ENCODE data around the gene TIAM2.
"Not testable (repeated sequence)": the region's sequence is repeated elsewhere in the genome, so short reads cannot be mapped to it uniquely, and the experiment has no call there.

The TIAM2 gene

GRCh38 chr6:154991207-154991606, 3.9 kb upstream of the TIAM2 start:
- no peak for DNase-seq

DNA sequence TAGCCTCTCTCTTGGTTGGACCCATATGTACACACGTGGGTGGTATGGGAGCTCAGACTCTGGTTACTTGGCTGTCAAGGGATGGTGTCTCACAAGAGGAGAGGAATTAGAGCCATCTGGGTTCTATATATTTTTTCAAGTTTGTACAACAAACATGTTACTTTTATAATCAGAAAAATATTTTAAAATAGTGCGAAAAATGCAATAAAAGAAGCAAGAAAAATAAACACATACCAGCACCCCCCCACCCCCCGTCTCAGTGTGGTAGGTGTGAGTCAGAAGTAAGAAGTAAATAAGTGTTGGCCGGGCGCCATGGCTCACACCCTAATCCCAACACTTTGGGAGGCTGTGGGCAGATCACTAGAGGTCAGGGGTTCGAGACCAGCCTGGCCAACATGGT, 2.1 kb upstream of the TIAM2 start:
- DNase-seq: no peak

DNA sequence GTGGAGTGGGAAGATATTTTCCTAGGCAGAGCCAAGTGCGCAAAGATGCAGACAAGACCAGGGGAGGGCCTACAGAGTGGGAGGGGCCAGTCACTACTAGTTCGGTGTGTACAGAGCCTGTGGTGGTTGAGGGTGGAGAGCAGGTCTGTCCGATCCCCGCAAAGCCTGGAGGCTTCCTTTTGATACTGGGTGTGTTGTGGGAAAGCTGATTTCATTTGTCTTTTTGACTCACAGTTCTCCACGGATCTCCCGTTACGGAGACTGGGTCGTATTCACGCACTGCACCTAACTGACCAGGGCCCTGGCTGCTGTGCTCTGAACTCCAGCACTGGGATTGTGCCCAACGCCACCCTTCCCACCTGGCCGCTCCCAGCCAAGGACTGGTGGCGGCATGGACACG, 1.4 kb upstream of the TIAM2 start:
- DNase-seq: no peak

GRCh38 chr6:154994836-154995253, 270 bp upstream of the TIAM2 start:
- DNase-seq: no peak

DNA sequence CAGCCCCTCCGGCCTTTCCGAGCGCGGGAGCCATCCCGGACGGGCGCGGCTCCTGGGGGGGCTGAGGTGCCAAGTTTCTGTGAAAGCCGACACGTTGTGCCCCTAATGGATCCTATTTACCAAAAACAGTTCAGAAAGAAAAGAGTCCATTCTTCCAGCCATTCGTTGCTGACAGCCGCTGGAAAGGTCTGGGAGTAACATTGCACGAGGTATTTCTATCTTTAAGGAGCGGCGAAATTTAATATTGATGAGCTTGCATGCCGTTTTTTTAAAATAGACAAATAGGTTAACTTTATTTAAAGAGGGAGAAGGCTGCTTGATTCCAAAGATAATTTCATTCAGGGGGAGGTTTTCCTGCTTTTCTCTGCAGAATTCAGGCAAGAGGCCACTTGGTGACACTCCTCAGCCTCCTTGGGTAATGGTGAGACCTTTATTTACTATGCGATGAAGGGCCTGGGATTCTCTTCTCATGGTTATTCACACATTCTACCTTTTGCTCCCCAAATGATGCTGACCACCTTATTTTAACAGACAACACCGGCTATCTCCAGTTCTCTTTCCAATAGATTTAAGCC, 988 bp downstream of the TIAM2 start:
- DNase-seq: no peak

GRCh38 chr6:154996841-154997311, 1.8 kb downstream of the TIAM2 start:
- no peak for DNase-seq

DNA sequence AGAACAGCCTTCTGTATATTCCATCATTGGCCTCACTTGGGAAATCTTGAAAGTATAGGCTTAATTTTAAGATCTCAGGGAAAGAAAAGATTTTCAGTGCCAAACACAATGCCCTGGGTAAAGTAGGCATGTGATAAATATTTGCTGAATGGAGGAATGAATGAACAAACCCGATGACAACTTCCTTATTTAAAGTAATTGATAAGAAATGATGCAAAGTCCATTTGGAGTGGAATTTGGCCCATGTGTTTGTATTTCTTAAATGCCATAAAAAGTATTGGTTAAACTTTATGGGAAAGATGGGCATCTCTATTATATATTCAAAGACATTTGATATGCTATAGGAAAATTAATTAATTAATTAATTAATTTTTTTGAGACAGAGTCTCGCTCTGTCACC, 3.7 kb downstream of the TIAM2 start:
- no peak for DNase-seq

GRCh38 chr6:155001482-155001881, 6.4 kb downstream of the TIAM2 start:
- DNase-seq: no peak

GRCh38 chr6:155001934-155002333, 6.8 kb downstream of the TIAM2 start:
- no peak for DNase-seq

GRCh38 chr6:155003476-155003875, 8.4 kb downstream of the TIAM2 start:
- DNase-seq: no peak

DNA sequence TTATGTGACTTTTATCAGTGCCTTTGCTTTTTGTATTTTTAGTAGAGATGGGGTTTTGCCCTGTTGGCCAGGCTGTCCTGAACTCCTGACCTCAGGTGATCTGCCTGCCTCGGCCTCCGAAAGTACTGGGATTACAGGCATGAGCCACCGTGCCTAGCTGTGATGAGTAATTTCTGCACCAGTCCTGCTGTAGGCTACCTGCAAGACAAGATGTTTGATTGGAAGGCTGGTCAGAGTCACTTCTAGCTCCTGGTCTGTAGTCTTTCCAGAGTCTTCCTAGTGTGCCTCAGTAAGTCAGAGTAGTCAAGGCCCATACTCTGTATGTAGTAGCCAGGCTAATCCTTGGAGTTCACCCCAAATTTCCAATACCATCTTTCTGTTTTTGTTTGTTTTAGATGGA, 8.9 kb downstream of the TIAM2 start:
- DNase-seq: no peak

- DNase-seq: no peak
Measured at GRCh38 chr6:155004576-155005372, 9.7 kb downstream of the TIAM2 start.

DNA sequence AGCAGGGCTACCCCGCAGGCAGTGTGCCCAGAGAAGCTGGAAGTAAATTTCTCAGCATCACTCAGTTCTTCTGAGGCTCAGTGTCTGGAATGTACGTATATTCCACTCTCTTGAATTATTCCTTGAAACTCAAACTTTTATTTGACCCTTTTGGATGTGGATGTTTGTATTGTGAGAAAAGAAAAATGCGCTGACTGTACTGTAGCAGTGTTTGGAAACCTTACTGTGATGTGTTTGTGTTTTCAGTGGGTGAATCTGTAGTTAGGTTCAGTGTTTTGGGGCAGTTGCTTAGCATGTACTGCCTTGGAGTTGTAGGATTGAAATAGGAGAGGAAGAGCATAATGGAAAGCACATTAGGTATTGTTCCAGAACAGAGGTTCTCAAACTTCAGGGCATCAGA, 13.5 kb downstream of the TIAM2 start:
- no peak for DNase-seq

GRCh38 chr6:155010940-155011339, 15.8 kb downstream of the TIAM2 start:
- no peak for DNase-seq

GRCh38 chr6:155011809-155012291, 16.7 kb downstream of the TIAM2 start:
- DNase-seq: no peak

- peak; percentile 4 for DNase-seq
Measured at GRCh38 chr6:155013457-155013876, 18.4 kb downstream of the TIAM2 start.

GRCh38 chr6:155014137-155014536, 19.0 kb downstream of the TIAM2 start:
- no peak for DNase-seq

GRCh38 chr6:155014670-155015300, 19.7 kb downstream of the TIAM2 start:
- no peak for DNase-seq

DNA sequence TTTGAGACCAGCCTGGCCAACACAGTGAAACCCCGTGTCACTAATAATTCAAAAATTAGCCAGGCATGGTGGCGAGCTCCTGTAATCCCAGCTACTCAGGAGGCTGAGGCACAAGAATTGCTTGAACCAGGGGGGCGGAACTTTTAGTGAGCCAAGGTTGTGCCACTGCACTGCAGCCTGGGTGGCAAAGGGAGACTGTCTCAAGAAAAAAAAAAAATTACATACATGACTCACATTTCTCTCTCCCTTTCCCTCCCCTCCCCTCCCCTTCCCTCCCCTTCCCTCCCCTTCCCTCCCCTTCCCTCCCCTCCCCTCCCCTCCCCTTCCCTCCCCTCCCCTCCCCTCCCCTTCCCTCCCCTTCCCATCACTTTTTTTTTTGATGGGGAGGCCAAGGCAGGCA, 23.3 kb downstream of the TIAM2 start:
- DNase-seq: not testable (repeated sequence)

- DNase-seq: no peak
Measured at GRCh38 chr6:155021680-155022079, 26.6 kb downstream of the TIAM2 start.

DNA sequence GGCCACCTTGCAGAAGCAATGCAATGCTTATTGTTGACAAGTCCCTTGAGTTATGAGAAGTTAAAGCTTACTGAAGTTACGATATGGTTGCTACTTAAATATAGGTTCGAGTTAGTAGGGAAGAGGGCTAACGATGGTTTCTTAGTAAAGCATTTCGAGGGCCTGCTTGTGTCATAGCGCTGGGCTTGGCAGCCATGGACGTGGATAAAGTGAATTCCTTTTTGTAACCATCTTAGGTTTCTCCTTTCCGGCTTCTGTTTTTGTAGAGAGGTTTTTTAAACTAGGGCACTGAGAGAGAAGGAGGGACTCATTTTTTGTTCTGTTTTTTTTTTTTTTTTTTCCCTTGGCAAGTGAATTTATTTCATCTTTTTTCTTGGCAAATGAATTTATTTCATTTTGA, 27.6 kb downstream of the TIAM2 start:
- DNase-seq: no peak

DNA sequence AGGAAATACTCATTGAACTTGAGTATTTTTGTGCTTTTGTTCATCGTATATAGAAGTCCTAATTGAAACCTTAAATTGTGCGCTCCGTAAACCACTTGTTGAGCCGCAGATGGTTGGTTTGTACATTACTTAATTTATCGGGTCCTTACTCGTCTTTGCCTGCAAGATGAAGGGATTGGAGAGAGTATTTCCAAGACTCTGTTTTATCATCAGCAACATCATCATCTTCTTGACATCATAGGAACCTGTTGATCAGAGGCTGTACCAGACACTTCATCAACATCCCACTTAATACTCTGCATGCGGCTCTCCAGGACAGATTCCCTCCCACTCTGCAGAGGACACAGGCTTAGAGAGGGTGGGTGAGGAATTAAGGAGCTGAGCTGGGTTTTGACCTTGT, 28.6 kb downstream of the TIAM2 start:
- DNase-seq: no peak

- DNase-seq: no peak
Measured at GRCh38 chr6:155024391-155025027, 29.4 kb downstream of the TIAM2 start.

Measured in NCI-H510A (cell line).